Endothelial cell of umbilical vein (primary cell): ENCODE data around the gene ADAM8. TPM values are rescaled to one million over a fixed set of nuclear protein-coding genes. Genes with fewer than 3 reads are reported as not detected.
A peak's percentile ranks its signal among the peaks of the same experiment; 100 is the strongest.

Source experiments
- BruUV-seq: library from RNA; stranded (reverse); fragments of 400-500 nt; replicated peaks from 2 replicates; lab custom pipeline; 2021; lab: Mats Ljungman, UMichigan
- CTCF ChIA-PET: fragments of 300-600, 350-600 bp; sonication (Branson Sonifier 250); formaldehyde crosslinking; loops from one replicate; lab custom pipeline; 2021; ENCODE audit warnings: antibody characterized with exemption, inconsistent platforms; lab: Charles Lee
- POLR2A ChIA-PET: fragments of 300-600, 350-600 bp; sonication (Branson Sonifier 250); formaldehyde crosslinking; loops from one replicate; lab custom pipeline; 2021; ENCODE audit warnings: antibody characterized with exemption, inconsistent platforms; lab: Charles Lee
- DNase-seq: peaks from one replicate; pipeline ENCODE4 v3.0.0-alpha.2; 2011; ENCODE audit warnings: low read depth, low spot score
- FAIRE-seq: peaks from 2 replicates; lab custom pipeline; 2011; peaks lifted over from hg19 to GRCh38; lab: Jason Lieb, UNC
- H2AFZ ChIP-seq: 2 replicates; pipeline ENCODE4 v1.6.0; 2012; ENCODE audit warnings: low read depth, low read length, control low read depth, inconsistent platforms
- H3K27ac ChIP-seq: 2 replicates; pipeline ENCODE4 v1.5.1; 2011; ENCODE audit warnings: low read depth, mild to moderate bottlenecking, control low read depth, low read length, moderate library complexity; ENCODE audit not compliant: insufficient read depth
- H3K27me3 ChIP-seq, 2 experiments: 2 replicates each; pipeline versions ENCODE4 v1.6.0 to v1.6.1; 2011; ENCODE audit warnings: low read length in 2 of 2, mixed read lengths in 1 of 2; ENCODE audit not compliant: control insufficient read depth in 2 of 2, insufficient read depth in 2 of 2
- H3K36me3 ChIP-seq, 2 experiments: 2 replicates in 1 of 2; 3 replicates in 1 of 2; pipeline ENCODE4 v1.5.1; 2011; ENCODE audit warnings: low read length in 2 of 2, mild to moderate bottlenecking in 1 of 2, moderate library complexity in 1 of 2; ENCODE audit not compliant: control insufficient read depth in 2 of 2, insufficient read depth in 2 of 2; ENCODE audit errors: extremely low read depth in 1 of 2
- H3K4me1 ChIP-seq: 3 replicates; pipeline ENCODE4 v1.5.1; 2011; ENCODE audit warnings: mild to moderate bottlenecking, low read length; ENCODE audit not compliant: control insufficient read depth, insufficient read depth; ENCODE audit errors: extremely low read depth
- H3K4me2 ChIP-seq: 2 replicates; pipeline ENCODE4 v1.6.1; 2011; ENCODE audit warnings: low read length, control low read depth, mixed read lengths; ENCODE audit not compliant: insufficient read depth
- H3K4me3 ChIP-seq, 3 experiments: fragments of 200-600 bp in 1 of 3; sonication (generic), shearing (Covaris generic) in 1 of 3; replicated peaks in 1 of 3; 2 replicates each; pipeline ENCODE4 v1.5.1; 2011 to 2016; ENCODE audit warnings: control low read depth in 3 of 3, low read length in 3 of 3, mild to moderate bottlenecking in 2 of 3, inconsistent platforms in 1 of 3, low read depth in 1 of 3, moderate library complexity in 1 of 3; ENCODE audit not compliant: insufficient read depth in 1 of 3
- H3K79me2 ChIP-seq: 2 replicates; pipeline ENCODE4 v1.6.0; 2012; ENCODE audit warnings: low read length, inconsistent platforms; ENCODE audit not compliant: control insufficient read depth, insufficient read depth
- H3K9ac ChIP-seq: replicated peaks from 2 replicates; pipeline ENCODE3; 2011; ENCODE audit warnings: low read length, control low read depth; ENCODE audit not compliant: insufficient read depth; ENCODE audit errors: extremely low read depth
- H3K9me1 ChIP-seq: replicated peaks from 3 replicates; pipeline ENCODE4 v1.6.0; 2011; ENCODE audit warnings: mild to moderate bottlenecking, low read length; ENCODE audit not compliant: control insufficient read depth, insufficient read depth; ENCODE audit errors: extremely low read depth
- H3K9me3 ChIP-seq: replicated peaks from 2 replicates; pipeline ENCODE4 v1.5.1; 2012; ENCODE audit warnings: low read length, inconsistent platforms; ENCODE audit not compliant: control insufficient read depth, insufficient read depth
- H4K20me1 ChIP-seq: replicated peaks from 2 replicates; pipeline ENCODE3; 2011; ENCODE audit warnings: mild to moderate bottlenecking, low read length; ENCODE audit not compliant: control insufficient read depth, insufficient read depth; ENCODE audit errors: extremely low read depth
- EZH2 ChIP-seq: IDR thresholded peaks from 2 replicates; pipeline ENCODE4 v1.6.1; 2012; ENCODE audit warnings: borderline replicate concordance, low read depth, mild to moderate bottlenecking, moderate library complexity, low read length, inconsistent platforms; ENCODE audit not compliant: severe bottlenecking
- GATA2 ChIP-seq: IDR thresholded peaks from 2 replicates; pipeline ENCODE4 v1.7.0; 2011; ENCODE audit warnings: low read depth, mild to moderate bottlenecking, moderate library complexity, mixed read lengths, low read length; ENCODE audit not compliant: insufficient read length, insufficient read depth
- dilution Hi-C: fragments of 300-500 bp; cut with MboI; formaldehyde crosslinking; loops from one replicate; pipeline ENCODE4 v1.15.0; 2019; ENCODE audit warnings: low sequenced_read_pairs; ENCODE audit not compliant: extremely low pct_ligation_motif_present
- intact Hi-C: fragments of 100-400 bp; cut with micrococcal nuclease; formaldehyde crosslinking; loops from one replicate; pipeline ENCODE4 v1.10.0; 2022
- polyA plus RNA-seq, 4 experiments: library from polyadenylated mRNA; depleted of rRNA in 3 of 4; stranded (reverse) in 3 of 4; unstranded in 1 of 4; fragments of >200 nt; gene quantifications; 2 replicates each; pipeline versions ENCODE4 v1.2.1 to v1.2.3, GENCODE V29; 2011 to 2012; ENCODE audit warnings: missing spikeins in 1 of 4
- total RNA-seq: library from RNA; stranded (reverse); gene quantifications from 2 replicates; pipeline ENCODE4 v1.2.3, GENCODE V29; 2021
- TF ChIP-seq, protein P1 (sequence below), 2 donors: IDR thresholded peaks; 1 replicate in 1 of 2; 2 replicates in 1 of 2; pipeline ENCODE4 v1.5.1; 2011; ENCODE audit warnings: low read length in 2 of 2, mild to moderate bottlenecking in 2 of 2, moderate library complexity in 2 of 2, control low read depth in 1 of 2, inconsistent platforms in 1 of 2, low read depth in 1 of 2; ENCODE audit not compliant: insufficient read depth in 1 of 2; ENCODE audit errors: extremely low read depth in 1 of 2

Gene ADAM8
- total and polyA plus RNA-seq, 2 donors (not counting 3 experiments of a cell fraction or from before 2014, with no cell fraction given), result 0.51 to 0.55 TPM

DNA sequence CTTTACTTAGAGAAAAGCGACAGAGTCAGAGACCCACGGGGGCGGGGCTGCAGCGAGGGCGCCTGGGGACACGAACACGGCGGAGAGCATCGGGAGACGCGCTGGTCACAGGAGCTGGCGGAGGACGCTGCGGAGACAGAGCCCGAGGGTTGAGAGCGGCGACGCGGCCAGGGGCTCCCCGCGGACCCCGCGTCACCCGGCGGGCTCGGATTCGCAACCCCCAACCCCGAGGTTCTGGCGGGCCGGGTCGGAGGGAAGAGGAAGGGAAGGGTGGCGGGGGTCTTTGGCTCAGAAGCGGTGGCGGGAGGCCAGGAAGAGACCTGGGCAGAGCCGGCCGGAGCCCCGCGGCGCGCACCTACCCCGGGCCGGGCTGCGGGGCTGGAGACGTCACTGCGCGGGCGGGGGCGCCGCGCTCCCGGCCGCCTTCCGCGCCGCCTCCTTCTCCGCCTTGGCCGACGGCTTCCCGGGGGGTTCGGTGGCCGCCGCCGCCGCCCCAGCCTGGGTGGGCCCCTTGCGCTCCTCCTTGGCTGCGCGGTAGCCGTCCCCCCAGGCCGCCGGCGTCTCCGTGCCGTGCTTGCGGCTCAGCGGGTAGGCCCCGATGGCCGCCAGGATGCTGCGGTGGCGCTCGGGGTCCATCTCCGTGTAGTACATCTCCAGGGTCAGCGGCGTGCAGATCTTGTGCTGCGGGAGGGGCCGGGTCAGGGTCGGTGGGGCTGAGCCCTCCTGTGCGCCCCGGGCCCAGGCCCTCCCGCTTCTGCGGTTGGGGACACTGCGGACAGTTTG lies 49.0 kb upstream of the ADAM8 start:
- no peak overlapping the region for H3K9ac ChIP-seq
- dilution Hi-C loops (no loop called here), intact Hi-C loops (loop anchor here (5.0 kb wide), 2 partner anchors 112 to 383 kb away; partner anchors contain the start of gene CFAP46)
- ChIA-PET POLR2A (no interaction called here), CTCF (interaction anchor here (1.7 kb wide), 1 partner anchor 11 kb away, joined by 13 read pairs; no protein-coding TSS in a partner anchor)
- H3K36me3 ChIP-seq, result no peaks in the 10 kb centered on the region
- H4K20me1 ChIP-seq, result no peaks in the 10 kb centered on the region
- H3K9me1 ChIP-seq, result no peaks in the 10 kb centered on the region
- FAIRE-seq, result no peak
- H2AFZ ChIP-seq, result no peak overlapping the region
- no peaks in the 10 kb centered on the region for H3K79me2 ChIP-seq
- TF ChIP-seq, protein P1, sequence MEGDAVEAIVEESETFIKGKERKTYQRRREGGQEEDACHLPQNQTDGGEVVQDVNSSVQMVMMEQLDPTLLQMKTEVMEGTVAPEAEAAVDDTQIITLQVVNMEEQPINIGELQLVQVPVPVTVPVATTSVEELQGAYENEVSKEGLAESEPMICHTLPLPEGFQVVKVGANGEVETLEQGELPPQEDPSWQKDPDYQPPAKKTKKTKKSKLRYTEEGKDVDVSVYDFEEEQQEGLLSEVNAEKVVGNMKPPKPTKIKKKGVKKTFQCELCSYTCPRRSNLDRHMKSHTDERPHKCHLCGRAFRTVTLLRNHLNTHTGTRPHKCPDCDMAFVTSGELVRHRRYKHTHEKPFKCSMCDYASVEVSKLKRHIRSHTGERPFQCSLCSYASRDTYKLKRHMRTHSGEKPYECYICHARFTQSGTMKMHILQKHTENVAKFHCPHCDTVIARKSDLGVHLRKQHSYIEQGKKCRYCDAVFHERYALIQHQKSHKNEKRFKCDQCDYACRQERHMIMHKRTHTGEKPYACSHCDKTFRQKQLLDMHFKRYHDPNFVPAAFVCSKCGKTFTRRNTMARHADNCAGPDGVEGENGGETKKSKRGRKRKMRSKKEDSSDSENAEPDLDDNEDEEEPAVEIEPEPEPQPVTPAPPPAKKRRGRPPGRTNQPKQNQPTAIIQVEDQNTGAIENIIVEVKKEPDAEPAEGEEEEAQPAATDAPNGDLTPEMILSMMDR (IDR thresholded peaks at IDR 0.05; ENCODE audit: extremely low read depth in 1 of 2, insufficient read depth in 1 of 2, low read depth in 1 of 2, low read length in 2 of 2), result no peak
- TF ChIP-seq GATA2 (no peak), EZH2 (peak; percentile 99)
- peak overlapping the region in 1 of 3 experiments; percentile 15 for H3K4me3 ChIP-seq
- H3K4me2 ChIP-seq, result no peak overlapping the region
- no peak overlapping the region for H3K27ac ChIP-seq
- no peak for DNase-seq
- peaks cover 2% of the 10 kb centered on the region for H3K4me1 ChIP-seq
- BruUV-seq, result no TSS peak
- H3K27me3 ChIP-seq, result peaks cover 29 to 40% of the 10 kb centered on the region in 2 experiments
- H3K9me3 ChIP-seq, result no peaks in the 10 kb centered on the region
